Activated CD8-positive, alpha-beta memory T cell treated with anti-CD3 and anti-CD28 coated beads for 24 hours (primary cell): Measurements from ENCODE around the gene WIPF2.
"Not testable (repeated sequence)": the region's sequence is repeated elsewhere in the genome, so short reads cannot be mapped to it uniquely, and the experiment has no call there.

ENCODE experiments used
- DNase-seq: peaks from one replicate; pipeline ENCODE4 v3.0.0-alpha.2; 2020

The WIPF2 gene

DNA sequence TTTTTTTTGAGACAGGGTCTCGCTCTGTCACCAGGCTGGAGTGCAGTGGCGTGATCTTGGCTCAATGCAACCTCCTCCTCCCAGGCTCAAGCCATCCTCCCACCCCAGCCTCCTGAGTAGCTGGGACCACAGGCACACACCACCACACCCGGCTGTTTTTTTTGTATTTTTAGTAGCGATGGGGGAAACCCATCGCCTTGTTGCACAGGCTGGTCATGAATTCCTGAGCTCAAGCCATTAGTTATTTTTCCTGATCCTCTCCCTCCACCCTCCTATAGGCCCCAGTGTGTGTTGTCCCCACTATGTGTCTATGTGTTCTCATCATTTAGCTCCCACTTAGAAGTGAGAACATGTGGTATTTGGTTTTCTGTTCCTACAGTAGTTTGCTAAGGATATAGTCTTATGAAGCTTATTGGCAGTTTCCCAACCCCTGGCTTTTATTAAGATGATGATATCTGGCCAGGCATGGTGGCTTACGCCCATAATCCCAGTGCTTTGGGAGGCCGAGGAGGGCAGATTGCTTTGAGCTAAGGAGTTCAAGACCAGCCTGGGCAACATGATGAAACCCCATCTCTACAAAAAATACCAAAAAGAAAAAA is 80.2 kb downstream of the WIPF2 start:
- DNase-seq, result not testable (repeated sequence)

DNA sequence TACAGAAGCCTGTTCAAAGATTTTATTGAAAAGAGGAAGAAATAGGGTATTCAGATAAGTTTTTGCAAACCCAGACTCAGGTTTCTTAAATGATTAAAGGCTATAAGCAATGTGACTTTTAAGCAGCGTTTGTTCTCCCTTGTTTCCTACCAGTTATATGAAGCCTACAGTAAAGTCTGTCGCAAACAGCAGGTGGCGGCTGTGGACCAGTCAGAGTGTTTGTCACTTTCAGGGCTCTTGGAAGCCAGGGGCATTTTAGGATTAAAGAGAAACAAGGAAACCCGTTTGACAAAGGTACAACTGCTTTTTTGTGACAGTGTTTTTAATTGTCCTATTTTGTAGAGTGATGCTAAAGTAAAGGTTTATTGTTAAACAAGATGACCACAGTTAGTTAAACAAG is 82.2 kb downstream of the WIPF2 start:
- no peak for DNase-seq

DNA sequence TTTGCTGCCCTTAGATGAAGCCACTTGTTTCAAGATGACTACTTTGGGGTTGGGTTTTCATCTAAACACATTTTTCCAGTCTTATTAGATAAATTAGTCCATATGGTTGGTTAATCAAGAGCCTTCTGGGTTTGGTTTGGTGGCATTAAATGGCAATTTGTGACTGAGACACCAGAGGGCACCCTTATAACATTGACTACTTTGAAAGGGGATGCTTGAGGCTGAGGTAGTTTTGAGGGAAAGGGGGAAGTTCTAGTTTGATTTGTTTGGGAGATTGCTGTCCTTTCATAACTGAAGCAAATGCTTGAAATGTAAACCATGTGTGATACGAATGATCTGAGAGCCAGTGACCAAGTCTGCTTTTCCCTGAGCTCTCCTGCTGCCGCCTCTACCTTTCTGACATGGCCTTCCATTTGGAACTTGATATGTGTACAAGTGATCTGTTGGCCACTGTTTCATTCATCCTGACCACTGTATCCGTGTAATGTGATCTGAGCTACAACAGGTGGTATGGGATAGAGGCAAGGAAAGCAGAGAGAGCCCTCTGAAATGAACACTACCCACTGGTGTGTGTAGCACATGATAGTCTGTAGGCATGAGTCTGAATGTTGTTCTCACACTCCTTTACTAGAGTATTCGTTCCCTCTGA is 84.0 kb downstream of the WIPF2 start:
- DNase-seq, result no peak

DNA sequence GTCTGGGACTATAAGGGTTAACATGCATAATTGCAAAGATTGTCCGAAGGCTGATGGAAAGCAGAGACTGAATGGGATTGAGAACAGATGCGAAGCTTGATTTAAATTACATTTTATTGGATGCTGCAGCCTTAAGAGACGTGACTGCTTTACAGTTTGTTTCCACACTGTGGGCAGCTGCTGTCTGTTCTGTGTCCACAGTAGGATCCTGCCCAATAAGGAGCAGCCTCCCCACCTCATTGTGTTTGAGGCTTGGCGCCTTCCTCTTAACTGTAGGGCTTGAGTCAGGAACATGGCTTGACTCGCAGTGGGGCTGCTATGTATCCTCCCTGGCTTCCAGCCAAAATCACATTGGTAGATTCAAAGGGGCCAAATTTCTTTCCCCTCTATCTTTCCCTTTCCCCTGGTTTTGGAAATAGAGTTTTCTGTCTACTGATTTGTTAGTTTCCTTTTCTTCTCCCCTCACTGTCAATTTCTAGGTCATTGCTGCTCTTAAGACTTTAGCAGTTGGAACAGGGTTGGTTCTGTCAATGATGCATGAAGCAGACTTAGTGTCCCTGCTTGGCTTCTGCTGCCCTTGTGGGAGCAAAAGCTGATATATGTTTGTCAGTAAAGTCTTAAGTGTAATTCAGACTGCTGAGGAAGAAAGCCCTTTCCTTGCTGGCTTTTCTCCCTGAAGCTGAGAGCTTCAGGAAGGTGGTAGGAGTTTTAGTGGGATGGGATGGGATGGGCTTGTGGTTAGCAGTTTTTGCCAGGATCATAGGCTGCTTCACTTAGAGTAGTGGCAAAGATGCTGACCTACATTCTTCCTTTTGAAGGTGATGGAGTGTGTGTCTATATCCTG is 84.8 kb downstream of the WIPF2 start:
- DNase-seq, result no peak

DNA sequence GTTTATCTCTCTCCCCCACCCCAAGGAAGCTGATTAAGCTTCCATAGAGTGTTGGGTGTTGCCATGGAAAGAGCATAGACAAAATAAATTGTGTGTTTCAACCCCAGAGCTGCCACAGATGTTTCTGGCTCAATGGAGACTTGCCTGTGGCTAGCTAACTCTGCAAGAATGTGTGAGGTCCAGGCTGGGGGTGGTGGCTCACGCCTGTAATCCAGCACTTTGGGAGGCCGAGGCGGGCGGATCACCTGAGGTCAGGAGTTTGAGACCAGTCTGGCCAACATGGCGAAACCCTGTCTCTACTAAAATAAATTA is 85.4 kb downstream of the WIPF2 start:
- DNase-seq, result not testable (repeated sequence)

DNA sequence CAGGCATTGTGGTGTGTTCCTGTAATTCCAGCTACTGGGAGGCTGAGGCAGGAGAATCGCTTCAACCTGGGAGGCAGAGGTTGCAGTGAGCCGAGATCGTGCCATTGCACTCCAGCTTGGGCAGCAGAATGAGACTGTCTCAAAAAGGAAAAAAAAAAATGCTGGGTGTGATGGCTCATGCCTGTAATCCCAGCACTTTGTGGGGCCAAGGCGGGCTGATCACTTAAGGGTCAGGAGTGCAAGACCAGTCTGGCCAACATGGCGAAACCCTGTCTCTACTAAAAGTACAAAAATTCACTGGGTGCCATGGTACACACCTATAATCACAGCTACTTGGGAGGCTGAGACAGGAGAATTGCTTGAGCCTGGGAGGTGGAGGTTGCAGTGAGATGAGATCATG is 85.8 kb downstream of the WIPF2 start:
- not testable (repeated sequence) for DNase-seq

DNA sequence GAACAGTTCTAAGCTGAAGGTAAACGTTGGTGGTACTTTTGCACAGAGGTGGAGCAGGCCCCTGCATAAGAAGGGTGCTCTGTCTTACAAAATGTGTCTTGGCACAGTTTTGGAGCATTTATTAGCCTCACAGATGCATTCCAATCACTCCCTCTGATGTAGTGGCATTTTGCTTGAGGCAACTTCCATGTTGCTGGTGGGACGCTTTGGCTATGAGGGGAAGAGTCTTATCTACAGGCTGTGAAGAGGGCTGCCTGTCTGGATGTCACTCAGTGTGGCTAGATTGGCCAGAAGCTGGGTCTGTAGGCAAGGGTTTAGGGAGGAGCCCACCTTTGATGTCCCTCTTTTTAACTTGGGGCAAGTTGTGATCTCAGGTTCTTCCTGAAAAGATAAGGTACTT is 87.3 kb downstream of the WIPF2 start:
- peak; percentile 51 for DNase-seq

DNA sequence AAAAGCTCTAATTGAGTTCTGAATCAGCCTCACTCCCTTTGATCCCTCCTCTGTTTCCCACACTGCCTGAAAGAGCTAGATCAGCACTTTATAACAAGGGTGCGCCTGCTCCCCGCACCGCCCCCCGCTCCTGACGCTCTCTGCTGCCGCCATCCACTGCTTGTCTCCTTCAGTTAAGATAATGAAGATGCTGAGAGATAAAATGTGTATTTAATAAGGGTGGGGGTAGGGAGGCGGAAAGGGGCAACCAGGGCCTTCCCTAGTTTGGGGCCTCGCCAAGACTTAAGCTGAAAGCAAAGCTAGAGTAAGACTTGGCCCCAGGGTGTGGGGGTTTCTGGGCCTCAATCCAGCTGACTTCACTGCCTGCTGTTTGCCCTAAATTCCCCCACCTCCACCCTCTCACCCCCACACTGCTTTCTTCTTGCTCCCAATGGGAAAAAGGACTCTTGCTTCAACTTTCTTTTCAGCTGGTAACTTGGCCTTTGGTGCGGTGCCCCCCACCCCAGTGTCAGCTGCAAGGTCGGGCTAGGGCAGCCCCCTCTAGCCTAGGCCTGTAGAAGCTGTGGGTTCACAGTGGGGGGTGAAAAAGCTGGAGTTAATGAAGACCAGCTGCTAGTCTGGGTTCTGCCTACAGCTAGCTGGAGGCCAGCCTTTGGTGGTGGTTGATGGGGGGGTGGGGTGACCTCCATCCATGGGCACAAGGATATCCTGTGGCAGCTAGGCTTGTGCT is 88.1 kb downstream of the WIPF2 start:
- DNase-seq, result peak; percentile 59

DNA sequence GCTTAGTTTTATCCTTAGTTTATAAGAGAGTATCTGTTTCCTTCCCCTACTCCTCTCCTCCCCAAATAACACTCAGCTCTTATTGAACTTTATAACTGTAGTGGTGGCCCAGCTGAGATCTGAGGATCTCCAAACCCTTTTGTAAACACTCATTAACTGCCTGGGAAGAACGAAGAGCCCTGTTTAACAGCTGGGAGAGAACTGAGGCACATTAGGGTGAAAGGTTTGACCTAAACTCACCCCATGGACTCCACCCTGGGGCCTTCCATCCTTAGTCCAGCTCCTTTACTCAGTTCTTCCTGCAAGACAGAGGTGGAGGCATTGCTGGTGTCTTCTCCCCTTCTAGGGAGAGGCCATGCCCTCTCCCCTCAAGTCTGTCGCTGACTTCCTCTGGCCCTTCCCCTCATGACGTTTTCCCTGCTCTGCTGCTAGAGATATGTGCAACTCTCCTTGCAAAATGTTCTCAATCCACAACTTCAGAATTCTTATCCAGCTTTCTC is 88.7 kb downstream of the WIPF2 start:
- DNase-seq, result peak; percentile 55

DNA sequence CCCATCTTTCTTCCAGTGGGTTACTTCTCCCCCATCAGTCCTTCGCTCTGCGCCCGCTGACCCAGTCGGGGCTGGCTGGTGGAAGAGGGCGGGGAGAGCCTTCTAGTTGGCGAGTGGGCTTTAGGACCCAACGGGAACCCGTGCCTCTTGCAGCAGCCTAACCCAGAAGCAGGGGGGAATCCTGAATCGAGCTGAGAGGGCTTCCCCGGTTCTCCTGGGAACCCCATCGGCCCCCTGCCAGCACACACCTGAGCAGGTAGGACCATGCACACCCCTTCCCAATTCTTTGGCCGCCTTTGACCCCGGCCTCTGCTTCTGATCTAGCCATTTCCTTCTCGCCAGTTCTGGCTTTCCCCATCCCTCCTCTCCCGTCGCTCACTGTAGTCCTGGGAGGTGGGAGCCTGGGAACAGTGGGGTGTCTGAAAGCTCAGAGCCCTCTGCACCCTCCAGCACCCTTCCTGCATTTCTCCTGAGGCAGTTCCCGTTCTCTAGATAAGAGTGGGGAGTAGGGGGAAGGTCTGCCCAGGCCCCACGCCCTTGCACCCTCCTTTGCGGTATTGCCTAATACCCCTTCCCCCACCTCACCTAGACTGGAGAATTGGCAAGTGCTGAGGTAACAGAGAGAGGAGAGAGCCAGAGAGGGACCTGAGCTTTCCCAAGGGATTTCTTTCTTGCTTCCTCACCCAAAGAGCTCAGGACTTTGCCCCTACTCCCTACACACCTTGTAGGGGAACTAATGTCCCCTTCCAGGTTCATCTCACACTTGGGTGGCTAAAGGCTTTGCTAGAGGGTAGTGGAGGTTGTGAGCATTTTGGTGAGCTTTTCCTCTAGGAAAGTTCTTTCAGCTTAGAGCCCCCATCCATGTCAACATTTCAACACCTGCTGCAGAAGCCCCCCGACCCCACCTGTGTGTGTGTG is 90.2 kb downstream of the WIPF2 start, which contains the start of gene RARA:
Gene RARA, plus strand, starts transcription at position 150 of the 918 bp plus-strand sequence. CDS start 22,039 bp downstream, outside the sequence.
- peak; percentile 75 for DNase-seq

DNA sequence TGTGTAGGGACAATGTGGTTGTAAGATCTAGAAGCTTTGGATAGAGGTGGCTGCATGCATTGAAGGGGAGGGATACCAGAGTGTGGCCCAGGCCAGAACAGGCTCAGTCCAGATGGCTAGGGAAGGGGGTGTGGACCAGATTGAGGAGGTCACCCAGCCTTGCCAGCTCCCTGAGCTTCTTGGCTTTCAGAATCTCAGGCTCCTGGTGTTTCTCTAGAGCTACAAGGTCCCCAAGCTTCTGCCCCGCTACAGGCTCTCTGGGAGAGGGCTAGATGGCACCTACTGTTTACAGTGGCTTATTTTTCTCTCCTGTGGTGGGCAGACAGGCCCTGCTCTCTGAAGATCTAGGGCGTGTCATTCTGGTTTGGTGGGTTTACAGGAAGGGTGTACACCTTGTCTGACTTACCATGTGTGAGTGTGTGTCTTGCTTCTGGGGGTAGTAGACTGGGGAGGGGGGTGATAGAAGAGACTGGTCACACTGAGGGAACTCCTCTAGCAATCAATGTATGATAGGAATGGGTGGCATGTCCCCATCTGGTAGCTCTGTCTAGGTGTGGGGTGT is 90.9 kb downstream of the WIPF2 start:
- peak; percentile 60 for DNase-seq

DNA sequence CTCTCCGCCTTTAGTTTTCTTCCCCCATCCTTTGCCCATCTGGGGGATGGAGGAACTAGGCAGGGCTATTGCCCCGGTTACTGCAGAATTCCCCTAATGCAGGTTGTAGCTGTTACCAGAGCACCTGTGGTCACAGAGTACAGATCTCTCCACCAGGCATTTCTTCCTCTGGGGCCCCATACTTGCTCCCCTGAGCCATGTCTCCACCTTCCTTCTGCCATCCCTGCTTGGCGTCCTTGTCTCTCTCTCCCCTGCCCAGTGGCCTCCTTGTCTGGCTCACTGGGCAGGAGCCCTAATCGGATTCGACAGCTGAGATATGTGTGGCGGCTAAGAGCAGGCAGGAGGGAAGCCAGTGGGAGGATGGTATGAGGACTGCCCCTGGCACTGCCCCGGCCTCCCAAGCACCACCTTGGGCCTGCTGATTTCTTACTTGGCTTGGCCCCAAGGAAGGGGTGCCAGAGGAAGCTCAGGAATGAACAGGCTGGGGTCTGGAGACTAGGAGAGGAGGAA is 91.8 kb downstream of the WIPF2 start:
- DNase-seq, result no peak

DNA sequence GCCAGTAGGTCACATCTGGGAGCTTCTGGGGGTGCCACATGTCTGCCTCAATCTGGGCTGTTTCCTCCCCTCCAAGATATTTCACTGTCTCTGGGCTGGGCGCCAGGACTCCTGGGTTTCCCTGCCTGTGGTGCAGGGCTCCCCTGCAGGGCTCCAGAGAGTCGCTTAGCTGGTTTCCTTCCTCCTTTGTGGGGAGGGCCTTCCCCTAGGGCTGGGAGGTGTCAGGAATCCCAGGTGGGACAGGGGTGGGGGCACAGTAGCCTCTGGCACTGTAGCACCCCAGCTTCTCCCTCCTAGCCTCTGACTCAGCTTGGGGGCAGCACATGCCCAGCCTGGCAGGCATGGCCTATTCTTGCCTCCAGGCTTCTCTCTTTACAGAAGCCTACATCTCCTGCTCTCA is 92.5 kb downstream of the WIPF2 start:
- DNase-seq, result peak; percentile 56

DNA sequence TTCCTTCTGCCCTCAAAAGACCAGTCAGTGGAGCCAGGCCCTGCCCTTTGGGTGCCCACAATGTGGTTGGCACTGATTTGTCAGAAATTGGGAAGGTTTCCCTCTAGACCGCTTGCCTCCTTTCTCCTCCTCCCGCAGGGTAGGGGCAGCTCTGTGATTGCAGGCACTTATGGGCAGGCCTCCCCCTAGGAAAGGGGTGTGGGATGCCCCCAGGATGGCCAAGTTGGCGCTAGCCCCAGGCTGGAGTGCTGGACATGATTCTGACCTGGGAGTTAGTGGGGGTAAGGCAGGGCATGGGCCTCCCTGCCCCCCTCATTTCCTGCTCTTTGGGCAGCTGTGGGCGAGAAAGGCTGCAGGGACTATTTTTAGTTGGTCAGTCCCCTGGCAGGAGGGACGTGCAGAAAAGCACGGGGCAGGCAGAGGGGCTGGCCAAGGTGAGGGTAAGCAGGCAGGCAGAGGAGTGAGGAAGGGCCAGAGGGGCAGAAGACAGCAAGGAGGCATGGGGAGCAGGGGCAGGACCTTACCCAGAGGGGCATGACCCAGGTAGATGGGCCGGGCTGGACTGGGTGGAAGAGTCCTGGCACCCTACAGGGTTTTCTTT is 93.1 kb downstream of the WIPF2 start:
- DNase-seq, result peak; percentile 56

DNA sequence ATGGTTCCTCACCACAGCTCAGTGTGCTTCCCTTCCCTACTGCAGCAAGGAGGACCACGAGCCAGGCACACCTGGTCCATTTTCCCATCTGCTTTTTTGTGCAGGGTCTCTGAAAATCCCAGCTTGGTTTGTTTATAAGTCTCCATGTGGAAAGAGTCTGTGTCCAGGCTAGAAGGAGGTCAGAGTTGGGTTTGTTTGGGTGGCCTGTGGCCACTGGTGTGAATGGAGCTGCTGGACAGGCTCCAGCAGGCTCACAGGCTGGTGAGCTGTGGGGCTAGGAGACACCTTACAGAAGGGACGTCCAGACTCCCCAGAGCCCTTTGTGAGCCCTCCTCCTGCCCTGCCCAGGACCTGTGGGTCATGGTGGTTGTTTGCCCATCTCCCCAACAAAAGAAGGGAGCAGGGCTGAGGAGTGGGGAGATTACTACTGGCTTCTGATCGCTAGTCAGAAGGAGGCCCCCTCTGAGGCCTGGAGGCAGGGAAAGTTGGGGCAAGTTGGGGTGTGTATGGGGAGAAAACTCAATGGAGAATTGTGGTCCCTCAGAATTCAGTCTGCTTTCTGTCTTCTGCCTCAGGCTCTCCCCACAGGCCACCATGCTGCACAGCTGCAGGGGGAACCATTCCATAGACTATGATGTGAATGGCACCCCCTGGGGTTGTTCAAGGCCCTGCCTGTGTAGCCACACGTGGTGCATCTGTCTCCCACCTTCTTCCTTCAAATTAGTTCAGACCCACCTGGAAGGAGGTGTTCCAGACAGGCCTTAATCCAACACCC is 94.0 kb downstream of the WIPF2 start:
- DNase-seq, result peak; percentile 57

DNA sequence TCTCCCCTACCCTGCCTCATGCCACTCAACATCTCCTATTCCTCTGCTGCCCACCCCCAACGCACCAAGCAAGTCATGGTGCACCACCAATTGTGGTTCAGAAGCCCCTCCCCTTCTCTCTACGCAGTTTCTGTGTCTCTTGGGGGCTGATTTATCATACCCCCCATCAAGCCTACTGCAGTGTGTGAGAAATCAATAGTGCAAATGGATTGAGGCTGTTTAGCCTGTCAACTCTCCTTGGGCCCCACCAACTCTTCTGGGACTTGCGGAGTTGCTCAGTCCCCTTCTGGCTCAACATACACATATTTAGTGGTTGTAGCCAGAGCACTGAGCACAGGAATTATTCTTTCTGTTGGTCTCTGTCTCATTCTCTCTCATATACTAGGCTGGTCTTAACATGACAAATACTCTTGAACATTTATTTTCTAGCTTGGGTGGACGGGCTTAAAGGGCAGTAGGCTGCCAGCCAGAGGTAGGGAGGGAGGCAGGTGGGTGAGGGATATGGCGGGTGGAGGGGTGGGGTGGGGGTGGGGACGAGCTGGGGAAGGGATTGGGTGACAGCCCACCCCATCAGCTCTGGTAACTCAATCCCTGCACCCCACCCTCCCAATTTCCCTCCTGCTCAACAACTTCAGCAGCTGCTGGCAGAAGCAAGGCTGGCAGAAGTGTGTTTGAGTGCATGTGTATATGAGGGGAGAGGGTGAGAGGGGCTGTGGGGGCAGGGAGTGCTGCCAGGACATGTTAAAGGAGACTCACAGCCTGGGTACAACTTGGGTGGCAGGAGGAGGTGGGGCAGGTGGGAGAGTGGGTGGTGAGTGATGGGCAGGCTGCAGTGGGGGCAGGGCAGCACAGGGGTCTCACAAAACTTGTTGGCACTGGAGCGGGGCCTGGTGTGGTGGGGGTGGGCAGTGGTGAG is 94.8 kb downstream of the WIPF2 start:
- no peak for DNase-seq

DNA sequence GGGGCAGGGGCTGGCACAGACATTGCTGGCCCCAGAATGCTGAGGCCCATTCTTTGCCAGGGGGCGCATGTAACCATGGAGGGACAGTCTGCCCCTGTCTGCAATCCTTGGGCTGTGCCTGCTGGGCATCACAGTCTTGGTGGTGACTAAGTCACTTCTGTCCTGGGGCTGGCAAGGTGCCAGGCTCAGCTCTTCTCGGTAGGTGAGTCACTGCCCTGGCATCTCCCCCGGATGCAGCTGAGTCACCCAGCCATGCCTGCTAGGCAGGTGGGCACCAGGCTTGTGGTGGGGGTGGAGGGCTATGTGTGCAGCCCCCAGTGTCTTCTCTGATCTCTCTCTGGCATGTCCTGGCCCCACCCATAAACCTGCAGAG is 95.5 kb downstream of the WIPF2 start:
- peak; percentile 88 for DNase-seq

DNA sequence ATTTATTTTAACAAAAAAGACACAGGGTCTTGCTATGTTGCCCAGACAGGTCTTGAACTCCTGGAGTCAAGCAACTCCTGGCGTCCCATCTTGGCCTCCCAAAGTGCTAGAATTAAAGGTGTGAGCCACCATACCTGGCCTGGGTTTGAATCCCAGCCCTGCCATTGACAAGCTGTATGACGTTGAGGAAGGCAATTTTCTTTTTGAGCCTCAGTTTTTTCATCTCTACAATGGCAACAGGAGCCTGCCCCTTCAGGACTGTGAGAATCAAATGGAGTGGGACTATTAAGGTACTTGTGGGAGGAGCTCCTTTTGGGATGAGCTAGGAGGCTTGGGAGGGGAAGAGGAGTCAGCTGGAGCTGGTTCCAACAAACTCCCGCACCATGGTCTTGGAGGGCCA is 96.1 kb downstream of the WIPF2 start:
- DNase-seq, result peak; percentile 56
